Stimulated activated naive CD8-positive, alpha-beta T cell treated with anti-CD3 and anti-CD28 coated beads, Interleukin-15, Interleukin-2, amounts not matched to agents 100 ng/mL and 50 ng/mL, for 24 hours (primary cell): ENCODE data around the gene MDFIC2.
"Not testable (repeated sequence)": the region's sequence is repeated elsewhere in the genome, so short reads cannot be mapped to it uniquely, and the experiment has no call there.

ENCODE experiments used
- H3K27ac Mint-ChIP-seq: one replicate; pipeline ENCODE4 v1.8.0; 2021; ENCODE audit warnings: mild to moderate bottlenecking, mixed read lengths
- H3K27me3 Mint-ChIP-seq: one replicate; pipeline ENCODE4 v1.8.0; 2021; ENCODE audit warnings: mixed read lengths
- H3K36me3 Mint-ChIP-seq: one replicate; pipeline ENCODE4 v1.8.0; 2021; ENCODE audit warnings: low read depth, mixed read lengths
- H3K4me1 Mint-ChIP-seq: one replicate; pipeline ENCODE4 v1.8.0; 2021; ENCODE audit warnings: low read depth, mixed read lengths
- H3K4me3 Mint-ChIP-seq: one replicate; pipeline ENCODE4 v1.8.0; 2021; ENCODE audit warnings: mild to moderate bottlenecking, mixed read lengths
- H3K9me3 Mint-ChIP-seq: one replicate; pipeline ENCODE4 v1.8.0; 2021; ENCODE audit warnings: mixed read lengths

MDFIC2 gene

GRCh38 chr3:70312336-70312735 is at the start of gene MDFIC2:
MDFIC2 (minus strand) TSS chr3:70312638; CDS start chr3:70311973, 665 bp downstream.
- H3K4me1 Mint-ChIP-seq = no peaks in the 10 kb centered on the region
- no peaks in the 10 kb centered on the region for H3K9me3 Mint-ChIP-seq
- H3K27ac Mint-ChIP-seq = no peak within 1 kb of the TSS
- H3K36me3 Mint-ChIP-seq = no peaks in the 10 kb centered on the region
- H3K4me3 Mint-ChIP-seq = no peak within 1 kb of the TSS
- no peaks in the 10 kb centered on the region for H3K27me3 Mint-ChIP-seq

- no peaks in the 10 kb centered on the region for H3K36me3 Mint-ChIP-seq
- H3K9me3 Mint-ChIP-seq = peaks cover 8% of the 10 kb centered on the region
- H3K4me3 Mint-ChIP-seq = no peak overlapping the region
- H3K27me3 Mint-ChIP-seq = peaks cover 5% of the 10 kb centered on the region
- no peak overlapping the region for H3K27ac Mint-ChIP-seq
- H3K4me1 Mint-ChIP-seq = no peaks in the 10 kb centered on the region
These were observed 48.7 kb upstream of the MDFIC2 start for GRCh38 chr3:70360979-70361760.

DNA sequence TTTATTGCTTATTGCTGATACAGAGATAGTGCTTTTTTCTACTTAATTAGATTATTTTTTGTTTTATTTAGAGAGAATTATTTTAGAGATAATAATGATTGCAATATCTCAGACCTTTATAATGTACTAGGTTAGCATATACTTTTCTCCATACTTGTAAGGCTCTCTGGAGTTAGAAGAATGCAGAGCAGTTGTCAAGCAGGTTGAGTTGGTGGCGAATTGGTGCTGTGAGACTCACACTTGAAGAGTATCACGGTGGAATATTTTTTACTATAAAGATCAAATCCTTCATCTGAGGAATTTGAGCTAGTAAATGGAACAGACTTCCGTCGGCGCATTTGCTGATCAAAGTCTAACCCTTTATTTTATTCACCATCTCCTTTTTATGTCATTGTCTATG is 47.3 kb upstream of the MDFIC2 start:
- peaks cover 3% of the 10 kb centered on the region for H3K9me3 Mint-ChIP-seq
- H3K27me3 Mint-ChIP-seq = peaks cover 4% of the 10 kb centered on the region
- no peak overlapping the region for H3K4me3 Mint-ChIP-seq
- H3K27ac Mint-ChIP-seq = no peak overlapping the region
- no peaks in the 10 kb centered on the region for H3K36me3 Mint-ChIP-seq
- H3K4me1 Mint-ChIP-seq = no peaks in the 10 kb centered on the region

DNA sequence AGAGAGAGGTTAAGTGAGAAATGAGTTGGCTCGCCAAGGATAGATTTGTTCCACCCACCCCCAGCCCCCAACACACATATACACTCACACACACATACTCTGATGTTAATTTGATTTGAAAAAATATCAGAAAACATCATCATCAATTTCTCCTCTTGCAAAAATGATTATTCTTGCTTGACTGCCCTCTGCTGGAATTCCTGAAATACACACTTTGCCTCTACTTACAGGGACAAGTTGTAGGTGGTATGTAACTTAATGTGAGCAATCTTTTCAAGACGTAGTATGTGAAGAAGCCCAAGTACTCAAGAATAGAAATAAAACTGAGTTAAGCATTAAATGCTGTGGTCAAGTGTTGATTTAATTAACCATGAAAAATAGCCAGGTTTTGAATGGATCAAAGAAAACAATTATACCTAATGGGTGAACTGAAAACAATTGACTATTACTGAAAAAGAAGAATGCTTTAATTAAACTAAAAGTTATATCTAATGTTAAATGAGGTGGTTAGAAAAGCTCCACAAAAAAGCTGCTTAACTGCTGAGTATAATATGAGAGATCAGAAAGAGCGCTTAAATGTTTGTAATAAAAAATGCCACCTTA is 46.6 kb upstream of the MDFIC2 start:
- no peaks in the 10 kb centered on the region for H3K9me3 Mint-ChIP-seq
- no peak overlapping the region for H3K4me3 Mint-ChIP-seq
- H3K36me3 Mint-ChIP-seq = no peaks in the 10 kb centered on the region
- no peak overlapping the region for H3K27ac Mint-ChIP-seq
- H3K27me3 Mint-ChIP-seq = no peaks in the 10 kb centered on the region
- H3K4me1 Mint-ChIP-seq = no peaks in the 10 kb centered on the region

DNA sequence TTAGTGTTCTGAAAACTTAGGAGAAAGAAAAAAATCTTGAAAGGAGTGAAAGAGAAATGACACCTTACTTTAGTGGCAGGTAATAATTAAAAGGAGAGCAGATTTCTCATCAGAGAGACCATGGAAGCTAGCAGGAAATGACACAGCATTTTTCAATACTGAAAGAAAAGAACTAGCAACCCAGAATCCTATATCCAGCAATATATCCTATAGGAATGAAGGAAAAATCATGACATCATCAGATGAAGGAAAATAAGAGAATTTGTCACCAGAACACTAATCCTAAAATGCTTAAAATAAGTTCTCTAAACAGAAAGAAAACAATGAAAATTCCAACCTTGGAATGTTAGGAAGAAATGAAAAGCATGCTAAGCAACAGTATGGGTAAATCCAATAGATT is 39.8 kb upstream of the MDFIC2 start:
- no peaks in the 10 kb centered on the region for H3K36me3 Mint-ChIP-seq
- peaks cover 7% of the 10 kb centered on the region for H3K27me3 Mint-ChIP-seq
- H3K27ac Mint-ChIP-seq = no peak overlapping the region
- peaks cover 5% of the 10 kb centered on the region for H3K9me3 Mint-ChIP-seq
- H3K4me3 Mint-ChIP-seq = no peak overlapping the region
- H3K4me1 Mint-ChIP-seq = no peaks in the 10 kb centered on the region

DNA sequence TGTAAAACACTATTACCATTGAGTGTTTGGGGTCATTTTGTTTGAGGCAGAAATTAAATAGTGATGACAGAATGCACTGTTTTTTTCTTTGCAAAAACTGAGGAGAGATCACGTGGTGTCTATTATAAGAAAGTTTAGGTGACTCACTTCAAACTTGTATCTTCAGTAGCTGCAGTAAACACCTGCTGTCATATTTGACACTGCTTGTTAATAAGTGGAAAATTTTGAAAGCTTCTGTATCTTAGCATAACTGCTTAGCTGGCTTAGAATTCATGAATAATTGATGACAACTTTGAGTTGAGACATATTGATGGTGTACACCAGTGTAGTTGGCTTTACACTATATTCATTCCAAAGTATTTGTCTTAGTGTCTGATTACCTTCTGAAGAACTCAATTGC is 29.7 kb upstream of the MDFIC2 start:
- H3K27ac Mint-ChIP-seq = no peak overlapping the region
- H3K27me3 Mint-ChIP-seq = peaks cover 2% of the 10 kb centered on the region
- H3K4me3 Mint-ChIP-seq = no peak overlapping the region
- H3K4me1 Mint-ChIP-seq = no peaks in the 10 kb centered on the region
- no peaks in the 10 kb centered on the region for H3K36me3 Mint-ChIP-seq
- H3K9me3 Mint-ChIP-seq = peaks cover 5% of the 10 kb centered on the region

- H3K27ac Mint-ChIP-seq, H3K9me3 Mint-ChIP-seq, H3K36me3 Mint-ChIP-seq, H3K4me1 Mint-ChIP-seq, H3K4me3 Mint-ChIP-seq, H3K27me3 Mint-ChIP-seq: not testable (repeated sequence)
These were observed 24.4 kb upstream of the MDFIC2 start for GRCh38 chr3:70336885-70337284.

DNA sequence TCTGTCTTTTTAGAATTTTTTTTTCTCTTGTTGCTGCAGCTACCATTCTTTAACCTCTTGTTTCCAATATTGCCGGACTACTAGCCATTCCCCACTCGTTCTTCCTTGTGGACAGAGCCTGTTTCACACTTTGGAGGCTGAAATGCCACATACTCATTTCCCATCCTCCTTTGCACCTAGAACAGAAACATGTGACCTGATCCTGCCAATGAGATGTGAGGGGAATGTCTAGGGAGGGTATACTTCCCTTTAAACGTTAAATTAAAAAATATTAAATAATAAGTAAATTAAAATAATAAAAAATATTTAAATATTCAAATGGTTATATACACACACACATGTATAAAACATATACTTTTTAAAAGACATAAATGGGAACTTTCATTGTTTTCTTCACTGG is 20.6 kb upstream of the MDFIC2 start:
- H3K4me3 Mint-ChIP-seq = no peak overlapping the region
- H3K36me3 Mint-ChIP-seq = no peaks in the 10 kb centered on the region
- peaks cover 5% of the 10 kb centered on the region for H3K27me3 Mint-ChIP-seq
- H3K4me1 Mint-ChIP-seq = no peaks in the 10 kb centered on the region
- H3K27ac Mint-ChIP-seq = no peak overlapping the region
- H3K9me3 Mint-ChIP-seq = no peaks in the 10 kb centered on the region

- H3K9me3 Mint-ChIP-seq = peaks cover 8% of the 10 kb centered on the region
- no peak overlapping the region for H3K27ac Mint-ChIP-seq
- H3K27me3 Mint-ChIP-seq = peaks cover 4% of the 10 kb centered on the region
- no peak overlapping the region for H3K4me3 Mint-ChIP-seq
- H3K4me1 Mint-ChIP-seq = no peaks in the 10 kb centered on the region
- H3K36me3 Mint-ChIP-seq = no peaks in the 10 kb centered on the region
These were observed 2.6 kb upstream of the MDFIC2 start for GRCh38 chr3:70315021-70315420.

DNA sequence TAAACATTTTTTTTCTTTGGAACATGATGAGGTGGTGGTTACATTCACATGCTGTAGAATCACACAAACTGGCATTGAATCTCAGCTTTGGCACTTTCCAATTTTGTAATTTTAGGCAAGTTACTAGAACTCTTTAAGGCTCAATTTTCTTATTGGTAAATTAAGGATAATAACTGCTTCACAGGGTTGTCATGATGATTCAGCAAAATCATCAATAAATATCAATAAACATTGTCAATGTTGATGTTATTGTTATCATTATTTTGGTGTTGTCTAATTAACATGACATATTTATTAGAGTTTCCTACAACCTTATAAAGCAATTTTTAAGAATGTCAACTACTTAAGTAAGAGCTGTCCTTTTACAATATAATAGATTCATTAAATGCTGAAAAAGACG is 1.6 kb downstream of the MDFIC2 start:
- Mint-ChIP-seq H3K27me3 (no peaks in the 10 kb centered on the region), H3K36me3 (no peaks in the 10 kb centered on the region), H3K4me1 (no peaks in the 10 kb centered on the region), H3K9me3 (no peaks in the 10 kb centered on the region), H3K4me3 (no peak overlapping the region), H3K27ac (no peak overlapping the region)

DNA sequence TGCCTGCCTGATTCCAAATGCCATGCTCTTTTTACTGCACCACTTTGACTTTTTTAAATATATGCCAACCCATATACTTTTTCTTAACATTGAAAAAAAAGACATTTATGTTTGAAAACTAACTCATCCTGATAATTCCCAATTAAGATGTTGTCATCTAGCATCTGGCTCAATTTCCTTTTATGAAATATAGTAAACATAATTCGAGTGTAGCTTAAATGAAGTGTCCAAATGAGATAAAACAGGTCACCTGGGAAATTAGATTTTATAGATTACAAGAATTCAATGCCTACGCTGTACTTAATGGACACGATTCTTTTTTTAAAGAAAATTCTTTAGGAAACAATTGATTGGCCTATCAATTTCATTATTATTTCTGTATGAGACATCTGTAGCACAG is 2.8 kb downstream of the MDFIC2 start:
- no peaks in the 10 kb centered on the region for H3K9me3 Mint-ChIP-seq
- no peaks in the 10 kb centered on the region for H3K4me1 Mint-ChIP-seq
- H3K27me3 Mint-ChIP-seq = peaks cover 3% of the 10 kb centered on the region
- H3K36me3 Mint-ChIP-seq = no peaks in the 10 kb centered on the region
- no peak overlapping the region for H3K27ac Mint-ChIP-seq
- H3K4me3 Mint-ChIP-seq = no peak overlapping the region

- Mint-ChIP-seq H3K4me1 (no peaks in the 10 kb centered on the region), H3K27ac (no peak overlapping the region), H3K4me3 (no peak overlapping the region), H3K9me3 (no peaks in the 10 kb centered on the region), H3K27me3 (peaks cover 3% of the 10 kb centered on the region), H3K36me3 (no peaks in the 10 kb centered on the region)
These were observed 3.7 kb downstream of the MDFIC2 start for GRCh38 chr3:70308760-70309159.

- H3K36me3 Mint-ChIP-seq = no peaks in the 10 kb centered on the region
- H3K27me3 Mint-ChIP-seq = peaks cover 3% of the 10 kb centered on the region
- H3K4me3 Mint-ChIP-seq = no peak overlapping the region
- H3K27ac Mint-ChIP-seq = no peak overlapping the region
- no peaks in the 10 kb centered on the region for H3K9me3 Mint-ChIP-seq
- no peaks in the 10 kb centered on the region for H3K4me1 Mint-ChIP-seq
These were observed 5.7 kb downstream of the MDFIC2 start for GRCh38 chr3:70306736-70307135.

GRCh38 chr3:70298385-70298784 is 14.1 kb downstream of the MDFIC2 start:
- Mint-ChIP-seq H3K36me3 (no peaks in the 10 kb centered on the region), H3K27ac (no peak overlapping the region)

GRCh38 chr3:70291097-70291482 is 21.3 kb downstream of the MDFIC2 start:
- H3K27me3 Mint-ChIP-seq = no peaks in the 10 kb centered on the region
- peaks cover 8% of the 10 kb centered on the region for H3K9me3 Mint-ChIP-seq
- no peak overlapping the region for H3K4me3 Mint-ChIP-seq
- no peaks in the 10 kb centered on the region for H3K36me3 Mint-ChIP-seq
- H3K27ac Mint-ChIP-seq = no peak overlapping the region
- H3K4me1 Mint-ChIP-seq = no peaks in the 10 kb centered on the region

More at GRCh38 chr3:70298385-70298784, 14.1 kb downstream of the MDFIC2 start:
- peaks cover 7% of the 10 kb centered on the region for H3K9me3 Mint-ChIP-seq
- no peaks in the 10 kb centered on the region for H3K27me3 Mint-ChIP-seq
- H3K4me3 Mint-ChIP-seq = no peak overlapping the region
- no peaks in the 10 kb centered on the region for H3K4me1 Mint-ChIP-seq
